ENCODE measurements around the gene ARSJ. TPM values are rescaled to one million over a fixed set of nuclear protein-coding genes. Genes with fewer than 3 reads are reported as not detected.

The ARSJ gene
- total and polyA plus RNA-seq, 4 donors, result 2.3 to 20.6 (median 6.6) TPM

DNA sequence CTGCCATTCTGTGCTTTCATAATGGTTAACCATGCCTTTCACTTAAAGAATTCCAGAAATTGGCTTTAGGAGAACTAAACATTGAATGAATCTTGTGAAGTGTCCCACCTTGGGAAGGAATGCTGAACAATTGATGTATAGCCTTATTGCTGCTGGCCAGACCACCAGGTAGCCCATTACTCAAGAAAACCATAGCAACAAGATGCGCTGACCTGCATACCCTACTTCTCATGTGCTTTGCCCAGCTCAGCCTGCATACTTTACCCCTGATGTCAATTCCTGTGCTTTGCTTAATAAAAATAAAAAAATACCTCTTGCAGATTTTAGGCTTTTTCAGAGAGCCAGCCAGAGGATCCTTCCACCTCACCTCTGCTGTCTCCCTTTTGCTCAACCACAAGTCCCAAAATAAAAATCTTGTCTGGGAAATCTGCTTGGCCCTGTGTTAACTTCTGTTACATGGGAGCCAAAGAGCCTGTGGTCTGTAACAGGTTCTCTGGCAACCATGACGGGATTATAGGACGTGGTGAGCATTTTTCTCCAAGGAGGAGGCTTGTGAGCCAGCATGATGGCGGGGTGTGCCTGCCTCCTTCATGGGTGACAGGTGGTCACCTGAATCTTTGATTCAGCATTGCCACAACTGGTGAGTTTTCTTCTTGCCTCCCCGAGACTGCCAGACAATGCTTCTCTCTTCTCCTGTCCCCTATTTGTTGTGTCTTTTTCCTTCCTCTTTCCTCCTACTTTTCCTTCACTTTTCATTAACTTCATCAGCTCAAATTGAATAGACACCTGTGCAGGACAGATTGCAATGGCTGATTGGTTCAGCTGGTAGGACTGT is 106.8 kb downstream of the ARSJ start:
- WGBS, 2 donors, result 93% methylated on average over 5 of the region's 5 CpGs
- no peak overlapping the region for H3K27ac ChIP-seq (ENCODE audit: low read depth in 1 of 2, low read length in 1 of 2)
- H3K4me3 ChIP-seq, result no peak overlapping the region
- H3K4me1 ChIP-seq (ENCODE audit: control insufficient read depth in 5 of 5, insufficient read depth in 5 of 5, low read length in 5 of 5), result no peaks in the 10 kb centered on the region
- no peak for ATAC-seq (ENCODE audit: insufficient read depth, low FRiP score)
- no peaks in the 10 kb centered on the region for H3K36me3 ChIP-seq (ENCODE audit: control insufficient read depth in 4 of 4, insufficient read depth in 4 of 4, low read length in 4 of 4)
- TF ChIP-seq, protein P1, sequence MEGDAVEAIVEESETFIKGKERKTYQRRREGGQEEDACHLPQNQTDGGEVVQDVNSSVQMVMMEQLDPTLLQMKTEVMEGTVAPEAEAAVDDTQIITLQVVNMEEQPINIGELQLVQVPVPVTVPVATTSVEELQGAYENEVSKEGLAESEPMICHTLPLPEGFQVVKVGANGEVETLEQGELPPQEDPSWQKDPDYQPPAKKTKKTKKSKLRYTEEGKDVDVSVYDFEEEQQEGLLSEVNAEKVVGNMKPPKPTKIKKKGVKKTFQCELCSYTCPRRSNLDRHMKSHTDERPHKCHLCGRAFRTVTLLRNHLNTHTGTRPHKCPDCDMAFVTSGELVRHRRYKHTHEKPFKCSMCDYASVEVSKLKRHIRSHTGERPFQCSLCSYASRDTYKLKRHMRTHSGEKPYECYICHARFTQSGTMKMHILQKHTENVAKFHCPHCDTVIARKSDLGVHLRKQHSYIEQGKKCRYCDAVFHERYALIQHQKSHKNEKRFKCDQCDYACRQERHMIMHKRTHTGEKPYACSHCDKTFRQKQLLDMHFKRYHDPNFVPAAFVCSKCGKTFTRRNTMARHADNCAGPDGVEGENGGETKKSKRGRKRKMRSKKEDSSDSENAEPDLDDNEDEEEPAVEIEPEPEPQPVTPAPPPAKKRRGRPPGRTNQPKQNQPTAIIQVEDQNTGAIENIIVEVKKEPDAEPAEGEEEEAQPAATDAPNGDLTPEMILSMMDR (IDR thresholded peaks at IDR 0.05; ENCODE audit: control extremely low read depth, extremely low read depth), result no peak
- no peaks in the 10 kb centered on the region for H3K27me3 ChIP-seq (ENCODE audit: control insufficient read depth in 3 of 3, insufficient read depth in 3 of 3, low read length in 2 of 3)
- H3K9me3 ChIP-seq (ENCODE audit: control insufficient read depth in 4 of 4, insufficient read depth in 3 of 4, low read length in 3 of 4), result no peaks in the 10 kb centered on the region
- DNase-seq, result no peak
- no peak overlapping the region for H3K9ac ChIP-seq (ENCODE audit: insufficient read depth in 1 of 2, low read length in 2 of 2)

- no peaks in the 10 kb centered on the region for H3K27me3 ChIP-seq (ENCODE audit: control insufficient read depth in 3 of 3, insufficient read depth in 3 of 3, low read length in 2 of 3)
- no peaks in the 10 kb centered on the region for H3K4me1 ChIP-seq (ENCODE audit: control insufficient read depth in 5 of 5, insufficient read depth in 5 of 5, low read length in 5 of 5)
- TF ChIP-seq, protein P1 (IDR thresholded peaks at IDR 0.05; ENCODE audit: control extremely low read depth, extremely low read depth), result no peak
- H3K9me3 ChIP-seq (ENCODE audit: control insufficient read depth in 4 of 4, insufficient read depth in 3 of 4, low read length in 3 of 4), result no peaks in the 10 kb centered on the region
- ATAC-seq (ENCODE audit: insufficient read depth, low FRiP score) (no peak), DNase-seq (no peak)
- 91 to 96% methylated on average over 1 of the region's 1 CpG for WGBS, 2 donors
- H3K4me3 ChIP-seq, result no peak overlapping the region
- no peak overlapping the region for H3K27ac ChIP-seq (ENCODE audit: low read depth in 1 of 2, low read length in 1 of 2)
- H3K9ac ChIP-seq (ENCODE audit: insufficient read depth in 1 of 2, low read length in 2 of 2), result no peak overlapping the region
- H3K36me3 ChIP-seq (ENCODE audit: control insufficient read depth in 4 of 4, insufficient read depth in 4 of 4, low read length in 4 of 4), result no peaks in the 10 kb centered on the region
These were observed 108.4 kb downstream of the ARSJ start for GRCh38 chr4:113871080-113871479.

GRCh38 chr4:113869743-113870375 is 109.6 kb downstream of the ARSJ start:
- H3K4me3 ChIP-seq, result no peak overlapping the region
- no peaks in the 10 kb centered on the region for H3K27me3 ChIP-seq (ENCODE audit: control insufficient read depth in 3 of 3, insufficient read depth in 3 of 3, low read length in 2 of 3)
- H3K27ac ChIP-seq (ENCODE audit: low read depth in 1 of 2, low read length in 1 of 2), result no peak overlapping the region
- no peak for ATAC-seq (ENCODE audit: insufficient read depth, low FRiP score)
- no peaks in the 10 kb centered on the region for H3K4me1 ChIP-seq (ENCODE audit: control insufficient read depth in 5 of 5, insufficient read depth in 5 of 5, low read length in 5 of 5)
- no peak for DNase-seq
- H3K36me3 ChIP-seq (ENCODE audit: control insufficient read depth in 4 of 4, insufficient read depth in 4 of 4, low read length in 4 of 4), result no peaks in the 10 kb centered on the region
- H3K9me3 ChIP-seq (ENCODE audit: control insufficient read depth in 4 of 4, insufficient read depth in 3 of 4, low read length in 3 of 4), result no peaks in the 10 kb centered on the region
- 88 to 89% methylated on average over 4 of the region's 4 CpGs for WGBS, 2 donors
- TF ChIP-seq, protein P1 (IDR thresholded peaks at IDR 0.05; ENCODE audit: control extremely low read depth, extremely low read depth), result no peak
- H3K9ac ChIP-seq (ENCODE audit: insufficient read depth in 1 of 2, low read length in 2 of 2), result no peak overlapping the region

Measured in lung (tissue), 12 donors.